Upper lobe of right lung (tissue), 1 donor: ENCODE results near the gene EGLN2. TPM values are rescaled to one million over a fixed set of nuclear protein-coding genes. Genes with fewer than 3 reads are reported as not detected.

Experiments
- ATAC-seq: fragments of 200-7000 bp; cut with Tn5 transposase; one replicate; pipeline ENCODE4 v1.9.1; 2020; ENCODE audit warnings: mild to moderate bottlenecking, moderate library complexity
- DNase-seq: peaks from one replicate; pipeline ENCODE4 v3.0.0-alpha.2; 2020
- H3K27ac ChIP-seq: fragments of 200-600 bp; one replicate; pipeline ENCODE4 v1.8.0; 2022
- H3K27me3 ChIP-seq: fragments of 200-600 bp; one replicate; pipeline ENCODE4 v1.8.0; 2022; ENCODE audit warnings: mild to moderate bottlenecking
- H3K36me3 ChIP-seq: fragments of 200-600 bp; one replicate; pipeline ENCODE4 v1.8.0; 2022
- H3K4me1 ChIP-seq: fragments of 200-600 bp; one replicate; pipeline ENCODE4 v1.8.0; 2022
- H3K4me3 ChIP-seq: fragments of 200-600 bp; one replicate; pipeline ENCODE4 v1.8.0; 2022; ENCODE audit warnings: mild to moderate bottlenecking
- H3K9me3 ChIP-seq: fragments of 200-600 bp; one replicate; pipeline ENCODE4 v1.8.0; 2022
- CTCF ChIP-seq: fragments of 200-600 bp; IDR thresholded peaks from one replicate; pipeline ENCODE4 v1.8.0; 2022; ENCODE audit warnings: antibody characterized with exemption
- intact Hi-C: fragments of 100-400 bp; cut with DNase I; formaldehyde crosslinking; loops from one replicate; pipeline ENCODE4 v1.11.0; 2022
- long read RNA-seq: library from polyadenylated mRNA; unstranded; transcript quantifications from one replicate; pipeline ENCODE4 v2.0.0, GENCODE V29; 2021
- total RNA-seq: library from RNA; stranded (reverse); fragmentation: NEBNext Ultra II Directional; extraction: Animal tissue kit (Norgen Biotek cat#: 25700); gene quantifications from one replicate; pipeline ENCODE4 v1.2.1, GENCODE V29; 2021
- donor health status: DM: no; HTN: yes; CAD: no; lungs with severe emphysema.

EGLN2 gene
- total RNA-seq = 173 TPM
- long read RNA-seq, transcript EGLN2-201 (6 exons, 2,102 nt) = major isoform, 355 of 602 reads
- long read RNA-seq, transcript EGLN2-207 (5 exons, 2,821 nt) = minor isoform, 192 of 602 reads
- long read RNA-seq, partial matches to known transcripts = 12 of 602 reads
- long read RNA-seq, other reads (novel, unspliced or antisense) = 32 of 602 reads

- intact Hi-C loops = no loop called here
These were observed at the start of gene EGLN2 for GRCh38 chr19:40798683-40799557. Gene EGLN2 (plus strand): TSS chr19:40799191. CDS start chr19:40800573, 1,382 bp downstream.

GRCh38 chr19:40750058-40750873, 48.7 kb upstream of the EGLN2 start, which contains the start of gene ACTMAP:
Gene ACTMAP (minus strand): TSS chr19:40750477. CDS start chr19:40749803, 674 bp downstream.
- peak within 1 kb of the TSS; percentile 92 for H3K27ac ChIP-seq
- peaks cover 58% of the 10 kb centered on the region for H3K4me1 ChIP-seq
- intact Hi-C loops = no loop called here
- ATAC-seq (peak; percentile 94), DNase-seq (peak; percentile 99)
- no peaks in the 10 kb centered on the region for H3K9me3 ChIP-seq
- TF ChIP-seq CTCF = no peak
- H3K4me3 ChIP-seq = peak within 1 kb of the TSS; percentile 63
- H3K36me3 ChIP-seq = peaks cover 2% of the 10 kb centered on the region
- no peaks in the 10 kb centered on the region for H3K27me3 ChIP-seq

More at GRCh38 chr19:40798683-40799557, at the start of gene EGLN2:
- H3K27ac ChIP-seq = peak within 1 kb of the TSS; percentile 92
- ATAC-seq = peak; percentile 90
- H3K9me3 ChIP-seq = no peaks in the 10 kb centered on the region
- H3K36me3 ChIP-seq = peaks cover 24% of the 10 kb centered on the region
- no peak for TF ChIP-seq CTCF
- peak; percentile 100 for DNase-seq
- peaks cover 47% of the 10 kb centered on the region for H3K4me1 ChIP-seq
- peak within 1 kb of the TSS; percentile 96 for H3K4me3 ChIP-seq
- H3K27me3 ChIP-seq = no peaks in the 10 kb centered on the region

- H3K27ac ChIP-seq = peak within 1 kb of the TSS; percentile 92
- intact Hi-C loops = no loop called here
- H3K36me3 ChIP-seq = peaks cover 9% of the 10 kb centered on the region
- no peak for TF ChIP-seq CTCF
- no peaks in the 10 kb centered on the region for H3K9me3 ChIP-seq
- peaks cover 58% of the 10 kb centered on the region for H3K4me1 ChIP-seq
- no peaks in the 10 kb centered on the region for H3K27me3 ChIP-seq
- peak; percentile 83 for ATAC-seq
- peak within 1 kb of the TSS; percentile 63 for H3K4me3 ChIP-seq
- peak; percentile 98 for DNase-seq
These were observed 48.0 kb upstream of the EGLN2 start, which contains the start of gene SNRPA for GRCh38 chr19:40750874-40751537. Gene SNRPA (plus strand): TSS chr19:40751203. CDS start chr19:40751409, 206 bp downstream.

GRCh38 chr19:40752257-40752781, 46.7 kb upstream of the EGLN2 start:
- peak overlapping the region; percentile 63 for H3K4me3 ChIP-seq
- H3K36me3 ChIP-seq = peaks cover 21% of the 10 kb centered on the region
- no peaks in the 10 kb centered on the region for H3K9me3 ChIP-seq
- DNase-seq = no peak
- ATAC-seq = no peak
- peak overlapping the region; percentile 92 for H3K27ac ChIP-seq
- no peaks in the 10 kb centered on the region for H3K27me3 ChIP-seq
- no peak for TF ChIP-seq CTCF
- H3K4me1 ChIP-seq = peaks cover 65% of the 10 kb centered on the region
- intact Hi-C loops = no loop called here
